Measurements from ENCODE around the gene ZMYM2. TPM values are rescaled to one million over a fixed set of nuclear protein-coding genes. Genes with fewer than 3 reads are reported as not detected.

Gene ZMYM2
- total and polyA plus RNA-seq, 2 of the 13 experiments (the other 11 are each of a cell fraction or from before 2014, with no cell fraction given), result 22.4 to 40.8 TPM

DNA sequence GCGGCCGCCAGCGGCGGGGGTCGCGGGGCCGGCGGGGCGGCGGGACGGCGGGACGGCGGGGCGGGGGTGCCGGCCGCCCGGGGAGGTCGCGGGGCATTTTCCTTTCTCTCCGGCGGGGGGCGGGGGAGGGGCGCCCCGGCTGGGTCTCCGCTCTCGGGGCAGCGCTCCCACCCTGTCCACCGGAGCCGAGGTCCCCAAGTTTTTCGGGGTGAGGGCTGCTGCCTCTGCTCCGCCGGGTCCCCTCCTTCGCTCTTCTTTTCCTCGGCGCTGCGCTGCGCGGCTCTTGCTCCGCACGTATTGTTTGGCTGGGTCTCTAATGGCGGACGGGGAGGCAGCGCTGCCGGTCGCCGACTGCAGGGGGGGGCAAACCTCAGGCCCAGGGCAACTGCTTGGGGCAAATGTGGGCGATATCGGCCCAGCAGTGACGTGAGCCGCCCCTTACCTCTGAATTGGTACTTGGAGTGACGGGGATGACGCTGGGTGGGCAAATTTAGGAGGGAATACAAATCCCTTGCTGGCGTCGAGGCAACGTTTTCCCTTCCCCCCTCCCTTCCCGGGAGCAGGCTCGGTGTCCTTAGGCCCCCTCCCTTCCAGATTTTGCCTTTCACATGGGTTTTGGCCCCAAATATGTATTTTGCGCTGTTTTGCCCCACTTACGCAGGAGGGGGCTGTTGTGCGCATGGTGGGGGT, 759 bp downstream of the ZMYM2 start (continued):
- TF ChIP-seq MAZ (IDR thresholded peaks at IDR 0.05; ENCODE audit: borderline replicate concordance, low read depth, low read length) (no peak), MAZ (CRISPR knock-in tag; IDR thresholded peaks at IDR 0.05; ENCODE audit: low read depth) (0 out of 2 replicates have a peak, but pooled peaks have one; percentile 7), SAFB2 (CRISPR knock-in tag; IDR thresholded peaks at IDR 0.05; ENCODE audit: borderline replicate concordance, low read depth) (no peak), PAX8 (CRISPR knock-in tag; IDR thresholded peaks at IDR 0.05; ENCODE audit: borderline replicate concordance) (no peak), GABPB1 (CRISPR knock-in tag; IDR thresholded peaks at IDR 0.05) (0 out of 2 replicates have a peak, but pooled peaks have one; percentile 18), GABPA (IDR thresholded peaks at IDR 0.05; ENCODE audit: low read depth, low read length) (no peak), GABPA (CRISPR knock-in tag; IDR thresholded peaks at IDR 0.05; ENCODE audit: low read depth) (no peak), NKX3-1 (CRISPR knock-in tag; IDR thresholded peaks at IDR 0.05) (0 out of 2 replicates have a peak, but pooled peaks have one; percentile 29), THAP11 (CRISPR knock-in tag; IDR thresholded peaks at IDR 0.05) (0 out of 2 replicates have a peak, but pooled peaks have one; percentile 14), CREB1 (IDR thresholded peaks at IDR 0.05) (peak; percentile 55; the same call in 1 of the 2 replicates), CREB1 (CRISPR knock-in tag; IDR thresholded peaks at IDR 0.05) (no peak)
- TF ChIP-seq, protein P1, sequence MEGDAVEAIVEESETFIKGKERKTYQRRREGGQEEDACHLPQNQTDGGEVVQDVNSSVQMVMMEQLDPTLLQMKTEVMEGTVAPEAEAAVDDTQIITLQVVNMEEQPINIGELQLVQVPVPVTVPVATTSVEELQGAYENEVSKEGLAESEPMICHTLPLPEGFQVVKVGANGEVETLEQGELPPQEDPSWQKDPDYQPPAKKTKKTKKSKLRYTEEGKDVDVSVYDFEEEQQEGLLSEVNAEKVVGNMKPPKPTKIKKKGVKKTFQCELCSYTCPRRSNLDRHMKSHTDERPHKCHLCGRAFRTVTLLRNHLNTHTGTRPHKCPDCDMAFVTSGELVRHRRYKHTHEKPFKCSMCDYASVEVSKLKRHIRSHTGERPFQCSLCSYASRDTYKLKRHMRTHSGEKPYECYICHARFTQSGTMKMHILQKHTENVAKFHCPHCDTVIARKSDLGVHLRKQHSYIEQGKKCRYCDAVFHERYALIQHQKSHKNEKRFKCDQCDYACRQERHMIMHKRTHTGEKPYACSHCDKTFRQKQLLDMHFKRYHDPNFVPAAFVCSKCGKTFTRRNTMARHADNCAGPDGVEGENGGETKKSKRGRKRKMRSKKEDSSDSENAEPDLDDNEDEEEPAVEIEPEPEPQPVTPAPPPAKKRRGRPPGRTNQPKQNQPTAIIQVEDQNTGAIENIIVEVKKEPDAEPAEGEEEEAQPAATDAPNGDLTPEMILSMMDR (CRISPR knock-in tag; IDR thresholded peaks at IDR 0.05), result peak; percentile 30; the same call in 1 of the 2 replicates
- TF ChIP-seq, protein P2, sequence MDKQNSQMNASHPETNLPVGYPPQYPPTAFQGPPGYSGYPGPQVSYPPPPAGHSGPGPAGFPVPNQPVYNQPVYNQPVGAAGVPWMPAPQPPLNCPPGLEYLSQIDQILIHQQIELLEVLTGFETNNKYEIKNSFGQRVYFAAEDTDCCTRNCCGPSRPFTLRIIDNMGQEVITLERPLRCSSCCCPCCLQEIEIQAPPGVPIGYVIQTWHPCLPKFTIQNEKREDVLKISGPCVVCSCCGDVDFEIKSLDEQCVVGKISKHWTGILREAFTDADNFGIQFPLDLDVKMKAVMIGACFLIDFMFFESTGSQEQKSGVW (CRISPR knock-in tag; IDR thresholded peaks at IDR 0.05; ENCODE audit: borderline replicate concordance), result no peak
- TF ChIP-seq, protein P3, sequence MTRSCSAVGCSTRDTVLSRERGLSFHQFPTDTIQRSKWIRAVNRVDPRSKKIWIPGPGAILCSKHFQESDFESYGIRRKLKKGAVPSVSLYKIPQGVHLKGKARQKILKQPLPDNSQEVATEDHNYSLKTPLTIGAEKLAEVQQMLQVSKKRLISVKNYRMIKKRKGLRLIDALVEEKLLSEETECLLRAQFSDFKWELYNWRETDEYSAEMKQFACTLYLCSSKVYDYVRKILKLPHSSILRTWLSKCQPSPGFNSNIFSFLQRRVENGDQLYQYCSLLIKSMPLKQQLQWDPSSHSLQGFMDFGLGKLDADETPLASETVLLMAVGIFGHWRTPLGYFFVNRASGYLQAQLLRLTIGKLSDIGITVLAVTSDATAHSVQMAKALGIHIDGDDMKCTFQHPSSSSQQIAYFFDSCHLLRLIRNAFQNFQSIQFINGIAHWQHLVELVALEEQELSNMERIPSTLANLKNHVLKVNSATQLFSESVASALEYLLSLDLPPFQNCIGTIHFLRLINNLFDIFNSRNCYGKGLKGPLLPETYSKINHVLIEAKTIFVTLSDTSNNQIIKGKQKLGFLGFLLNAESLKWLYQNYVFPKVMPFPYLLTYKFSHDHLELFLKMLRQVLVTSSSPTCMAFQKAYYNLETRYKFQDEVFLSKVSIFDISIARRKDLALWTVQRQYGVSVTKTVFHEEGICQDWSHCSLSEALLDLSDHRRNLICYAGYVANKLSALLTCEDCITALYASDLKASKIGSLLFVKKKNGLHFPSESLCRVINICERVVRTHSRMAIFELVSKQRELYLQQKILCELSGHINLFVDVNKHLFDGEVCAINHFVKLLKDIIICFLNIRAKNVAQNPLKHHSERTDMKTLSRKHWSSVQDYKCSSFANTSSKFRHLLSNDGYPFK (CRISPR knock-in tag; IDR thresholded peaks at IDR 0.05; ENCODE audit: borderline replicate concordance), result 0 out of 2 replicates have a peak, but pooled peaks have one; percentile 16
- TF ChIP-seq, protein P4, sequence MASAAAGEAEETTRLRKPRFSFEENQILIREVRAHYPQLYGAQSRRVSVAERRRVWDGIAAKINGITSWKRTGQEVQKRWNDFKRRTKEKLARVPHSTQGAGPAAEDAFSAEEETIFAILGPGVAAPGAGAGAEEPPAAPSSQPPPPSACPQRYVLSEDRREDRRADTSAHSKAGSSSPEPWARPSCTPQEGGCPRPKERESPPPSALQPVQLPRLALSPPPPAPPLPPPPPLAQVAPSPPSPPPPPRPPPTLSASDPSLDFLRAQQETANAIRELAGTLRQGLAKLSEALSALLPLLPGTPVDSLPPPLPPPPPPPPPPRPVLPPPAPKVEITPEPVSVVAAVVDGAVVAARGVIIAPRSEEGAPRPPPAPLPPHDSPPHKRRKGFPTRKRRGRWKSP (CRISPR knock-in tag; IDR thresholded peaks at IDR 0.05), result peak; percentile 63; the same call in 1 of the 2 replicates
- TF ChIP-seq, protein P5, sequence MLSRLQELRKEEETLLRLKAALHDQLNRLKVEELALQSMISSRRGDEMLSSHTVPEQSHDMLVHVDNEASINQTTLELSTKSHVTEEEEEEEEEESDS (CRISPR knock-in tag; IDR thresholded peaks at IDR 0.05; ENCODE audit: borderline replicate concordance), result no peak
- TF ChIP-seq, protein P6, sequence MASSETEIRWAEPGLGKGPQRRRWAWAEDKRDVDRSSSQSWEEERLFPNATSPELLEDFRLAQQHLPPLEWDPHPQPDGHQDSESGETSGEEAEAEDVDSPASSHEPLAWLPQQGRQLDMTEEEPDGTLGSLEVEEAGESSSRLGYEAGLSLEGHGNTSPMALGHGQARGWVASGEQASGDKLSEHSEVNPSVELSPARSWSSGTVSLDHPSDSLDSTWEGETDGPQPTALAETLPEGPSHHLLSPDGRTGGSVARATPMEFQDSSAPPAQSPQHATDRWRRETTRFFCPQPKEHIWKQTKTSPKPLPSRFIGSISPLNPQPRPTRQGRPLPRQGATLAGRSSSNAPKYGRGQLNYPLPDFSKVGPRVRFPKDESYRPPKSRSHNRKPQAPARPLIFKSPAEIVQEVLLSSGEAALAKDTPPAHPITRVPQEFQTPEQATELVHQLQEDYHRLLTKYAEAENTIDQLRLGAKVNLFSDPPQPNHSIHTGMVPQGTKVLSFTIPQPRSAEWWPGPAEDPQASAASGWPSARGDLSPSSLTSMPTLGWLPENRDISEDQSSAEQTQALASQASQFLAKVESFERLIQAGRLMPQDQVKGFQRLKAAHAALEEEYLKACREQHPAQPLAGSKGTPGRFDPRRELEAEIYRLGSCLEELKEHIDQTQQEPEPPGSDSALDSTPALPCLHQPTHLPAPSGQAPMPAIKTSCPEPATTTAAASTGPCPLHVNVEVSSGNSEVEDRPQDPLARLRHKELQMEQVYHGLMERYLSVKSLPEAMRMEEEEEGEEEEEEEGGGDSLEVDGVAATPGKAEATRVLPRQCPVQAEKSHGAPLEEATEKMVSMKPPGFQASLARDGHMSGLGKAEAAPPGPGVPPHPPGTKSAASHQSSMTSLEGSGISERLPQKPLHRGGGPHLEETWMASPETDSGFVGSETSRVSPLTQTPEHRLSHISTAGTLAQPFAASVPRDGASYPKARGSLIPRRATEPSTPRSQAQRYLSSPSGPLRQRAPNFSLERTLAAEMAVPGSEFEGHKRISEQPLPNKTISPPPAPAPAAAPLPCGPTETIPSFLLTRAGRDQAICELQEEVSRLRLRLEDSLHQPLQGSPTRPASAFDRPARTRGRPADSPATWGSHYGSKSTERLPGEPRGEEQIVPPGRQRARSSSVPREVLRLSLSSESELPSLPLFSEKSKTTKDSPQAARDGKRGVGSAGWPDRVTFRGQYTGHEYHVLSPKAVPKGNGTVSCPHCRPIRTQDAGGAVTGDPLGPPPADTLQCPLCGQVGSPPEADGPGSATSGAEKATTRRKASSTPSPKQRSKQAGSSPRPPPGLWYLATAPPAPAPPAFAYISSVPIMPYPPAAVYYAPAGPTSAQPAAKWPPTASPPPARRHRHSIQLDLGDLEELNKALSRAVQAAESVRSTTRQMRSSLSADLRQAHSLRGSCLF (CRISPR knock-in tag; IDR thresholded peaks at IDR 0.05; ENCODE audit: borderline replicate concordance), result no peak
